Epidermal melanocyte (primary cell): Measurements from ENCODE around the gene LGALS7.
"Not testable (repeated sequence)": the region's sequence is repeated elsewhere in the genome, so short reads cannot be mapped to it uniquely, and the experiment has no call there.

Source experiments
- DNase-seq: peaks from one replicate; pipeline ENCODE4 v3.0.0; 2011; ENCODE audit warnings: low spot score; ENCODE audit not compliant: insufficient read length

Gene LGALS7

GRCh38 chr19:38800577-38801347 lies 27.4 kb upstream of the LGALS7 start:
- no peak for DNase-seq

- no peak for DNase-seq
Observed at GRCh38 chr19:38799104-38799503, 25.8 kb upstream of the LGALS7 start.

- DNase-seq = not testable (repeated sequence)
Observed at GRCh38 chr19:38797781-38798180, 24.5 kb upstream of the LGALS7 start.

GRCh38 chr19:38796154-38796553 lies 22.8 kb upstream of the LGALS7 start:
- DNase-seq = no peak

- no peak for DNase-seq
Observed at GRCh38 chr19:38795549-38795948, 22.2 kb upstream of the LGALS7 start.

- DNase-seq = no peak
Observed at GRCh38 chr19:38793671-38794070, 20.4 kb upstream of the LGALS7 start.

- DNase-seq = no peak
Observed at GRCh38 chr19:38793177-38793576, 19.9 kb upstream of the LGALS7 start.

- DNase-seq = no peak
Observed at GRCh38 chr19:38792250-38793111, 19.2 kb upstream of the LGALS7 start.

- not testable (repeated sequence) for DNase-seq
Observed at GRCh38 chr19:38791451-38792064, 18.2 kb upstream of the LGALS7 start.

GRCh38 chr19:38790507-38791403 lies 17.4 kb upstream of the LGALS7 start:
- not testable (repeated sequence) for DNase-seq

GRCh38 chr19:38788478-38789243 lies 15.3 kb upstream of the LGALS7 start, which contains the start of gene LGALS7B:
Gene LGALS7B (plus strand): TSS chr19:38789200. CDS start chr19:38789227, 27 bp downstream.
- no peak for DNase-seq

GRCh38 chr19:38786572-38787265 lies 13.4 kb upstream of the LGALS7 start:
- no peak for DNase-seq

- DNase-seq = not testable (repeated sequence)
Observed at GRCh38 chr19:38786061-38786460, 12.7 kb upstream of the LGALS7 start.

GRCh38 chr19:38785187-38785699 lies 11.9 kb upstream of the LGALS7 start:
- no peak for DNase-seq

GRCh38 chr19:38784224-38784623 lies 10.9 kb upstream of the LGALS7 start:
- DNase-seq = no peak

GRCh38 chr19:38782212-38782611 lies 8.9 kb upstream of the LGALS7 start:
- DNase-seq = not testable (repeated sequence)

GRCh38 chr19:38781058-38781457 lies 7.7 kb upstream of the LGALS7 start:
- no peak for DNase-seq

GRCh38 chr19:38780443-38780842 lies 7.1 kb upstream of the LGALS7 start:
- no peak for DNase-seq

- no peak for DNase-seq
Observed at GRCh38 chr19:38778733-38779132, 5.4 kb upstream of the LGALS7 start.
